ENCODE results near the gene CAPN3.

CAPN3 gene

DNA sequence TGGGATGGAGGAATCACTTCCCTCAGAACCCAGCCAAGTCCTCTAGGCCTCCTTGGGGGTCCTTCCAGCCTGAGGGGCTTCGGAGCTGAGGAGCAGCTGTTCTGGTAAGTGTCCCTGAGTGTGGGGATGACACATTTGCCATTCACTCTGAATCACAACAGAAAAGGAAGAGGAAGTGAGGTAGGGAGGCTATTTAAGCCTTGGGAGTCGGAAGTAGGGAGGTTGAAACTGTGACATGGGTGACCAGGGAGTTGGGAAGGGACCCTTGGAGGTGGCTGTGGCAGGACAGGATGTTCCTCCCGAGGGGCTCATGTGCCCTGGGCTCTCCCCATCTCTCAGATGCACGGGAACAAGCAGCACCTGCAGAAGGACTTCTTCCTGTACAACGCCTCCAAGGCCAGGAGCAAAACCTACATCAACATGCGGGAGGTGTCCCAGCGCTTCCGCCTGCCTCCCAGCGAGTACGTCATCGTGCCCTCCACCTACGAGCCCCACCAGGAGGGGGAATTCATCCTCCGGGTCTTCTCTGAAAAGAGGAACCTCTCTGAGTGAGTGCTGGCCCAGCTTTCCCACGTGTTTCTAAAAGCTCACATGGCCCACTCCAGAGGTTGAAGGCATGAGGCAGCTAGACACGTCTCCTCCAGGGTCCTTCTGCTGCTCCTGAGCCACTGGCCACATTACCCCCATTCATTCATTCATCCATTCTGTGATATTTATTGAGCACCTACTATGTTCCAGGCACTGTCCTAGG is 43.3 kb downstream of the CAPN3 start:
- TF ChIP-seq, protein P1, sequence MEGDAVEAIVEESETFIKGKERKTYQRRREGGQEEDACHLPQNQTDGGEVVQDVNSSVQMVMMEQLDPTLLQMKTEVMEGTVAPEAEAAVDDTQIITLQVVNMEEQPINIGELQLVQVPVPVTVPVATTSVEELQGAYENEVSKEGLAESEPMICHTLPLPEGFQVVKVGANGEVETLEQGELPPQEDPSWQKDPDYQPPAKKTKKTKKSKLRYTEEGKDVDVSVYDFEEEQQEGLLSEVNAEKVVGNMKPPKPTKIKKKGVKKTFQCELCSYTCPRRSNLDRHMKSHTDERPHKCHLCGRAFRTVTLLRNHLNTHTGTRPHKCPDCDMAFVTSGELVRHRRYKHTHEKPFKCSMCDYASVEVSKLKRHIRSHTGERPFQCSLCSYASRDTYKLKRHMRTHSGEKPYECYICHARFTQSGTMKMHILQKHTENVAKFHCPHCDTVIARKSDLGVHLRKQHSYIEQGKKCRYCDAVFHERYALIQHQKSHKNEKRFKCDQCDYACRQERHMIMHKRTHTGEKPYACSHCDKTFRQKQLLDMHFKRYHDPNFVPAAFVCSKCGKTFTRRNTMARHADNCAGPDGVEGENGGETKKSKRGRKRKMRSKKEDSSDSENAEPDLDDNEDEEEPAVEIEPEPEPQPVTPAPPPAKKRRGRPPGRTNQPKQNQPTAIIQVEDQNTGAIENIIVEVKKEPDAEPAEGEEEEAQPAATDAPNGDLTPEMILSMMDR (IDR thresholded peaks at IDR 0.05; ENCODE audit: insufficient read depth, low read depth, low read length, missing control alignments) = no peak
- no peak for DNase-seq (ENCODE audit: low read depth)
- H3K4me3 ChIP-seq (ENCODE audit: low read length) = no peak overlapping the region

- no peak for DNase-seq (ENCODE audit: low read depth)
- TF ChIP-seq, protein P1 (IDR thresholded peaks at IDR 0.05; ENCODE audit: insufficient read depth, low read depth, low read length, missing control alignments) = no peak
- H3K4me3 ChIP-seq (ENCODE audit: low read length) = no peak overlapping the region
These were observed 44.1 kb downstream of the CAPN3 start for GRCh38 chr15:42403389-42403788.

GRCh38 chr15:42404461-42405235 is 45.3 kb downstream of the CAPN3 start:
- DNase-seq (ENCODE audit: low read depth) = no peak
- TF ChIP-seq, protein P1 (IDR thresholded peaks at IDR 0.05; ENCODE audit: insufficient read depth, low read depth, low read length, missing control alignments) = no peak
- H3K4me3 ChIP-seq (ENCODE audit: low read length) = no peak overlapping the region

DNA sequence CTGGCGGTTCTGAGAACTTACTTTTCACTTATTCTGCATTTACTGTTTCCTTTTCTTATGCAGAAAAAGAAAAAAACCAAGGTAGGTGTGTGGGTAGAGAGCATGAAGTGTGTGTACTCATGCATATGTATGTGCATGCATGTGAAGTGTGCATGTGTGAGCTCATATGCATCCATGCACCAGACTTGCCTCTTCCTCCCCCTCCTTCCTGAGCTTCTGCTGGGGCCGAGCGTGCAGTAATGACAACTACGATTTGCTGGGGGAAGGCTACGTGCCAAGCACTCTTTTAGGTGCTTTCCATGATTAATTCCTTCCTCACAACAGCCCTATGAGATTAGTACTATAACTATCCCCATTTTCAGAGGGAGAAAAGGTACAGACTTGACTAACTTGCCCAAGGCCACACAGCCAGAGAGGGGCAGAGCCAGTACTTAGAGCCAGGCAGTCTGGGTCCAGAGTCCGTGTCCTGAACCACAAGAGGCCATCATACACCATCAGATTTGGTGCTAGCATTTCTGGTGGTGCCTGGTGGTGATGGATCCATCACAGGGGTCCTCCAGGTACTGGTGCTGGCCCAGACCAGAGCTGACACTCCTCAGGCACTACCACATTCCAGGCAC is 46.7 kb downstream of the CAPN3 start:
- DNase-seq (ENCODE audit: low read depth) = peak; percentile 6
- H3K4me3 ChIP-seq (ENCODE audit: low read length) = no peak overlapping the region

DNA sequence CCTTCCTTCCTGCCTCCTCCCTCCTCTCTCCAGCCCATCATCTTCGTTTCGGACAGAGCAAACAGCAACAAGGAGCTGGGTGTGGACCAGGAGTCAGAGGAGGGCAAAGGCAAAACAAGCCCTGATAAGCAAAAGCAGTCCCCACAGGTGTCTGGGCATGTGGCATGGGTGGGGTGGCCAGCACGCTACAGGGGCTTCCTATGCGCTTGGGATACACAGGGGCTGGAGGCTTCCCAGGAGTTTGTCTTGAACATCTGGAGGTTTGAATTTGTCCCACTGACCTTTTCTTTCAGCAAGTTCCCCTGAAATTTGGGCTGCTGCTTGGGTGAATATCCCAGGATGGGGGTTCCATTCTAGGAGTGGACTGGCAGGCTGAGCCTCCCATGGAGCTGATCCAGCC is 48.9 kb downstream of the CAPN3 start:
- TF ChIP-seq, protein P1 (IDR thresholded peaks at IDR 0.05; ENCODE audit: insufficient read depth, low read depth, low read length, missing control alignments) = no peak
- no peak for DNase-seq (ENCODE audit: low read depth)
- H3K4me3 ChIP-seq (ENCODE audit: low read length) = no peak overlapping the region

More for the DNA sequence above, 46.7 kb downstream of the CAPN3 start:
- TF ChIP-seq, protein P1 (IDR thresholded peaks at IDR 0.05; ENCODE audit: insufficient read depth, low read depth, low read length, missing control alignments) = no peak

GRCh38 chr15:42409011-42409410 is 49.7 kb downstream of the CAPN3 start:
- no peak for DNase-seq (ENCODE audit: low read depth)
- no peak overlapping the region for H3K4me3 ChIP-seq (ENCODE audit: low read length)
- TF ChIP-seq, protein P1 (IDR thresholded peaks at IDR 0.05; ENCODE audit: insufficient read depth, low read depth, low read length, missing control alignments) = no peak

All from epithelial cell of esophagus (primary cell).